Peyer's patch (tissue), 4 donors: Measurements from ENCODE around the gene MYO9B.

ENCODE experiments used
- CTCF ChIP-seq, 6 experiments: fragments of 450-650 bp in 4 of 6; fragments of 200-600 bp in 2 of 6; sonication (generic) in 1 of 6; IDR thresholded peaks; one replicate each; pipeline ENCODE4 v1.5.1; 2017 to 2019; ENCODE audit warnings: antibody characterized with exemption in 6 of 6, mild to moderate bottlenecking in 3 of 6, moderate library complexity in 1 of 6
- POLR2A ChIP-seq, 2 donors: fragments of 450-650 bp; IDR thresholded peaks; one replicate each; pipeline ENCODE4 v1.5.1; 2017; ENCODE audit warnings: antibody characterized with exemption in 2 of 2, mild to moderate bottlenecking in 2 of 2, moderate library complexity in 2 of 2

GRCh38 chr19:17195106-17195505 lies 119.5 kb downstream of the MYO9B start:
- TF ChIP-seq CTCF (IDR thresholded peaks at IDR 0.05), result no peak
- no peak for TF ChIP-seq POLR2A (IDR thresholded peaks at IDR 0.05)
